H54 (cell line): Measurements from ENCODE around the gene VPS39.

Experiments
- DNase-seq: peaks from one replicate; pipeline ENCODE4 v3.0.0; 2011; ENCODE audit warnings: low spot score, mixed read lengths; ENCODE audit not compliant: insufficient read length
- FAIRE-seq: peaks from 3 replicates; lab custom pipeline; 2011; peaks lifted over from hg19 to GRCh38; lab: Jason Lieb, UNC
- POLR2A ChIP-seq: IDR thresholded peaks from 2 replicates; pipeline ENCODE4 v1.6.1; 2011; ENCODE audit warnings: low read depth, mild to moderate bottlenecking, low read length

The VPS39 gene

GRCh38 chr15:42129364-42129763, 78.7 kb downstream of the VPS39 start:
- no peak for FAIRE-seq
- TF ChIP-seq POLR2A, result no peak
- no peak for DNase-seq

- FAIRE-seq (no peak), DNase-seq (no peak)
- TF ChIP-seq POLR2A, result no peak
Measured at GRCh38 chr15:42128476-42128875, 79.6 kb downstream of the VPS39 start.

GRCh38 chr15:42123546-42123945, 84.6 kb downstream of the VPS39 start:
- no peak for FAIRE-seq
- no peak for DNase-seq
- no peak for TF ChIP-seq POLR2A

GRCh38 chr15:42121682-42122081, 86.4 kb downstream of the VPS39 start:
- no peak for TF ChIP-seq POLR2A
- DNase-seq, result no peak
- FAIRE-seq, result no peak

- DNase-seq (no peak), FAIRE-seq (no peak)
Measured at GRCh38 chr15:42121021-42121420, 87.1 kb downstream of the VPS39 start.

GRCh38 chr15:42120285-42120684, 87.8 kb downstream of the VPS39 start:
- no peak for DNase-seq
- FAIRE-seq, result no peak
- no peak for TF ChIP-seq POLR2A

More at GRCh38 chr15:42121021-42121420, 87.1 kb downstream of the VPS39 start:
- TF ChIP-seq POLR2A, result no peak

- DNase-seq (no peak), FAIRE-seq (no peak)
- TF ChIP-seq POLR2A, result no peak
Measured at GRCh38 chr15:42119446-42119760, 88.7 kb downstream of the VPS39 start.

- no peak for TF ChIP-seq POLR2A
- DNase-seq, result no peak
- FAIRE-seq, result no peak
Measured at GRCh38 chr15:42118650-42119445, 89.3 kb downstream of the VPS39 start.

GRCh38 chr15:42111924-42112323, 96.2 kb downstream of the VPS39 start:
- no peak for DNase-seq
- no peak for FAIRE-seq
- no peak for TF ChIP-seq POLR2A

GRCh38 chr15:42110367-42110766, 97.7 kb downstream of the VPS39 start:
- TF ChIP-seq POLR2A, result no peak
- no peak for DNase-seq

GRCh38 chr15:42108806-42109205, 99.3 kb downstream of the VPS39 start:
- no peak for DNase-seq
- FAIRE-seq, result no peak
- TF ChIP-seq POLR2A, result no peak

More at GRCh38 chr15:42110367-42110766, 97.7 kb downstream of the VPS39 start:
- FAIRE-seq, result no peak
